HG03354 (cell line): Measurements from ENCODE around the gene NCAM1.

Experiments used
- ATAC-seq: cut with Tn5 transposase; IDR thresholded peaks from one replicate; pipeline ENCODE4 v1.9.1; 2021; ENCODE audit warnings: mild to moderate bottlenecking; ENCODE audit not compliant: unreplicated experiment, poor library complexity, severe bottlenecking

NCAM1 gene

DNA sequence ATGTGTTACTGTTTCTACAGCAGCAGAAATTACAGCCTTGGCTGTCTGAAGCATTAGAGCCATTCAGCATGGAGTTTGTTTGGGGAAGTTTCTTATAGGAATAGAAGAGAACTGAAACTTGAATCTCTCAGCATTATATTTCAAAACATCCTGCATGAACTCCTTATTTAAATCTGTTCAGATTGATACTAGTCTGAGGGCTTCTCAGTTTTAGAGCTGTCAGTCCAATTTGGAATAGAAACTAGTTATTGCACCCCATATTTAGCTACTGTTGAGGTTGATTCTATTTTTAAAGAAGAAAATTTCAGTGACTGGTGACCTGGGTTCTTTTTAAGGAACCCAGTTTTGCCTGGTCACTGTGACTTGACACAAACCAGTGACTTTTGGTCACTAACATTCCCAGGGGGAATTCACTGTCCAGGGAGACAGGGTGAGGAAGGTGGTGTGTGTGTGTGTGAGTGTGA, 227.2 kb downstream of the NCAM1 start:
- no peak for ATAC-seq

DNA sequence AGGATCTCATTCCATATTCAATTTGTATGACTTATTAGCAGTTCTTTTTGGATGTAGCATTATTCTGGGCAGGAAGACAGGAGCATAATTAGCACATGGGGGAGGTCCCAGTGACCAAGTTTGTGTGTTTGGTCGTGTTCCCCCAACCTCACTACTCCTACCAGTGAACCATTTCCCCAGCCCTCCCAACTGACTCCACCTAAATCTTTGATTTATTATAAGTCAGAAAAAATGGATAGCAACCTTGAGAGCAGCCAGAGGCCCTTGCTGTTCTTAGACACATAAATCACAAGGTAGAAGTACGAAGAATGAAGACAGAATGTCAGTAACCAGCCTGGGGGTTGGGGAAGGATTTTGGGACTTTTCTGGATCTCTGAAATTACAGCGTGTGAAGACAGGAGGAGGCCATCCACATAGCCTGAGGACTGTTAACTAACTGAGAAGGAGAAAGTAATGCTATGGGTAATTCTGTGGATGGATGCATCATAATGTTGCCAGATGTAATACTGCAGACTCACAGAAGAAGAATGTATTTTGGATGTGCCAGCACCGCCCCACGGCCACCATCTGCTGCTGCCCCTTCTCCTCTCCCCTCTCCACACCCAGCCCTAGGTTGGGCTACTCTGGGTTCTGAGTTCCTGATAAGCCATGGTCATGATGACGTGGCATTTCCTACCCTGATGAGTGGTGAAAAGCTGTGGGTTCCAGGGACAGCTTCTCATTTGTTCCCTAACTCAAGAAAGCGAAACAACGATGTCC, 228.9 kb downstream of the NCAM1 start:
- ATAC-seq, result no peak

DNA sequence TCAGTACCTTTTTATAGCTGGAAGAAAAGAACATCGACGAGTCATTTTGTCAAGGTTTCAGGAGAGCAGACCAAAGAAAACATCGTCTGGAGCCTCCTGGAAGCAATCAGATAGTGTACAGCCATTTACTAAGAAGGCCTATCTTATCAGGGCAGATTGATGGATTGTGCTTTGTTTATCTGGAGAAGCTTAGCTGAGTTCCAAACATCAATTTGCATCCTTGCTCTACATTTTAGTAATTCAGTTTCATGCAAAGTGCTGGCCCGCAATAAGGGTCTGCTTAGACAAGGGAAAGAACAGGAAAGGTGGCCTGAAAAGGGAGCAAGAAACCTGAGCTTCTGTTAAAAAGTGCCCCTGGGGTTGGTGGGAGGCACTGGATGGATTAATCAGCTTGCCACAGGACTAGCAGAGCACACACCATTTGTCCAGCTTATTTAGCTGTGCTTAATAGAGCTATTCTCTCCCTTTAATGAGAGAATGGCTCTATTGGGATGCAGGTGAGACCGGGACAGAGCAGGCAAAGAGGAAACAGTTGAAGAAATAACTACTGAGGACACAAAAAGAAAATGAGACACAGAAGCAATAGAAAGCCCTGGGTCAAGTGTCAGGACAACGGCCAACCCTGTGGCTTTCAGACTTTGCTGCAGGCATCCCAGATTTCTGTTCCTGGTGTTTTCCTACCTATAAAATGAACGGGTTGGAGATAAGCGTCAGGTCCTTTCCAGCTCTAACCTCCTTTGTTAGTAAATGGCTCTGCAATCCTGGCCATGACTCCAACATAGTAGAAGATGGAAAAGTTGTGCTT, 231.1 kb downstream of the NCAM1 start:
- no peak for ATAC-seq

DNA sequence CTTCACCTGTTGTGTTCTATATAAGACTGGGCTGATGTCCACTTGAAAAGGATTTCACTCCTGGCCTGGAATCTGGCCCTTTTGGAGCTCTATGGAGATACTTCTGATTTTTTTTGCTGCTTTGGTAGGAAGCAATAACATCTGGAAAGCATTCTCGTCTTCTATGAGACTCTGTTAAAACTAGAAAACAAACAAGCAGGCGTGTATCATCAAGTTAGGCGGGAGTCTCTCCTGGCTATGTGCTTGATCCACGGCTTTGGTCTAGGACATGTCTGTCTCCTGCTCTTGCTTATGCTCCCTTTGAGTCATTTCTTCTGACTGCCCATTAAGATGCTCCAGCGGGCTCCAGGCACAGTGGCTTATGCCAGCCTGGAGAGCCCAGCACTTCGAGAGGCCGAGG, 231.8 kb downstream of the NCAM1 start:
- no peak for ATAC-seq

DNA sequence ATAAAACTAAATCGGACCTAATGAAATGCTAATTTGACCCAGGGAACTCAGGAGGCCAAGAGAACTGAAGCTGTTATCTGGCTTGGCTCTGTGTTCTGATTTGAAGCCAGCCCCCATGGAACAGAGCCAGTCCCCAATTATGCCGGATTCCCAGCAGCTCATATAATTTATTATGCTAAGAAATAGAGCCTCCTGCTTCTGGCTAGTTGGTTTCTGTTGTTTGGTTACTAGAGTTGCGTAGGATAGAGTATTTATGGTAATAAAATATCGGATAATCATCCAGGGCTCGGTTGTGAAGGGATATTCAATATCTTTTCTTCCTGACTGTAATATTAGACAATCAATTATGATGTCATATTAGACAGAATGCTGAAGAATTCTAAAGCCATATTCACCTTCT, 232.7 kb downstream of the NCAM1 start:
- ATAC-seq, result no peak

DNA sequence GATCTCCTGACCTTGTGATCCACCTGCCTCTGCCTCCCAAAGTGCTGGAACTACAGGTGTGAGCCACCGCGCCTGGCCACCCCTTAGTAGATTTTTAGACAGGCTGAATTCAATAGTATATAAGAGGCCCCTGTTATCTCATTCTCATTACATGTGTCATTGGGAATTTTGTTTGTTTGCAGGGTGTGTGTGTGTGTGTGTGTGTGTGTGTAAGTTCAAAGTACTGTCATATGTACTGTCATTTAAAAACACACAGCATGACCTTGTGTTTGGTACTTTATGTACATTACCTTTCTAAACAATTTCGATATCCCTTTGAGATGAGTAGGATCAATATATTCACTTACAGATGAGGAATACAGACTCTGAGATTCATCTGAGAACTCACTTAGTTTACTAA, 234.5 kb downstream of the NCAM1 start:
- ATAC-seq, result no peak

DNA sequence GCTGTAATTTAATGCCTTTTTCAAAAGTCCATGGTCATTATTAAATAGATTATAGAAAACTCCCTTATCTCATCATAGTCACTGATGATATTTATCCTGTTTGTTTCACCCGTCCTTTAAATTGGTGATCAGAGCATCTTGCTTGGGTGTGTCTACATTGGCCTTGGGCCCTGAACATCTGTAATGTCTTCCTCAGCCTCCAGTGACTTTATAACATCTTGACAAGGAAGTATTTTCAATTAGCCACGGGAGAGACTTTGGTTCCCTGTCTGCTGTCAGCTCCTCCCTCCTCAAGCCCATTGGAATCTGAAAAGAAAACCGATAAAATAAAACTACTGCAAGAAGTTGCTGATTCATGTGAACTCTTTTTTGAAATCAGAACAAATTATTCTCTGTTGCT, 236.2 kb downstream of the NCAM1 start:
- ATAC-seq, result no peak

DNA sequence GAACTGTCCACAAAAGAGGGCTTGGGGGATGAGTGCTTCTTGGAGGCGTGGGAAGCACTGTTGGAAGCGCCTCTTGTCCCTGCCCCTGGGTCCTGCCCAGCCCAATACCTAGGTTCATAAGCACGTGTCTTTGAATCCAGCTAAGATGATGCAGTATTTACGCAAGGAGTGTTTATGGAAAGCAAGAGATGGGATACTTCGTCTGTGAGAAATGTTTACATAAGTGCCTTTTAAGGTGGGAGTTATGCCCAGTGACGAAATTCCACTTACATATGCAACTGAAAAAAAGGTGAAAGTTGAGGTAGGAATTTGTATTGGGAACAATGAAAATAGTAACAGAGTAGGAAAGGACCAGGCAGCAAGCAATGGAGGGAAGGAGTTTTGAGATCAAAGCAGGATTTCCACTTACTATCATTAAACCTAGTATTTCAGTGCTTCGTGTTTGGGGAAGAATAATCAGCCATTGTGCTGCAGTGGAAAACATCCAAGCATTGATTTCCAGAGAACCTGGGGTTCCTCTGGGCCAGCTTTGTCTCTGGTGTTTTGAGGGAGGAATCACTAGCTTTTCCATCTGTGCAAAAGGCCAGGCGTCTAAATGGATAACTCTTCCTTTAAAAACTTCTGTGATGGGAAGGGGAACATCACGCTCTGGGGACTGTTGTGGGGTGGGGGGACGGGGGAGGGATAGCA, 237.9 kb downstream of the NCAM1 start:
- no peak for ATAC-seq

DNA sequence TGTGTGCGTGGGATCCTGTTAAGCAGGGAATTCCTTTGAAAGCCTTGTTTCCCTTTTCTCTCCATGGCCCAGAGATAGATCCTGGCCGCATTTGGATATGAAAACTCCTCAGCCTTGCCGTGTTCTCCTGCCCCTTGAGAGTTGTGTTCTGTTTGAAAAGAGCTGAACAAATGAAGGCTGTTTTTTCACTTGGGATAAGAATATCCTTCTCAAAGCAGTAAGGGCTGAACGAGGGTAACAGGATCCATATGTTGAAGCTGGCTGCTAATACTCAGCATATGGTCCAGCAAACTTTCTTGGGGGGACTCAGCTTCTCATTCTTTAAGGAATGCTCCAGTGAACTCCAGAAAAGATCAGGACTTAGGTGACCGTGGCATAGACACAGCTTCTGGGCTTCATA, 238.6 kb downstream of the NCAM1 start:
- no peak for ATAC-seq

DNA sequence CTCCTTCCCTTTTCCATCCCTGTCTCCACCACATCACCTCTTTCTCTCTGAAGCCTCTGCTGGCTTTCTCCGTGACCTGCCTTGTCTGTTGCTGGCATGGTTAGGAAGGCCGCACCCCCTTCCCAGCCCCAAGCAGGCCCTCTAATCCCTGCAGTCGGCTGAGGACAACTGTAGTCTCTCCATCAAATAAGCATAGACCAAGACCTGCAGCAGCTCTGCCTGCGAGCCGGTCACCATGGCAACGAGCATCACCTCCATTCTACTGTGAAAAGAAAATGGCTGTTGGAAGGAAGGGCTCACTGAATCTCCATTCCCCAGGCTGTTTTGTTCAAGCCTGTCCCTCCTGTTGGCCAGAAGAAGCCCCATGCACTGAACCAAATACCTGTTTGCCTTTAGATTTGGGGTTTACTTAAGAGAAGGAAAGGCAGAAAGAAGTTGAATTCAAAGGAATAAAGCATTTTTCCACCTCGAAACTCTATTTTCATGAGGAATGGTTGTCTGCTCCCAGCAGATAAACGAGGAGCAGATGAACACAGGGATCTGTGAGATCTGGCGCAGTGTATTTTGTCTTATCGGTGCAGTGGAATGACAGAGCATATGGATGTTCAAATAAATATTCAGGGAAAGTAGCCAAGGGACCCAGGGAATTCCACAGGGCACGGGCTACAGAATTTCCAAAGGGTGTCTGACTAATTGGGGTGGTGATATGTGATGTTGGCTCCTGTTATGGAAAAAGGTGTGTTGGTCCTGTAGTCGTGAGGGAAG, 240.0 kb downstream of the NCAM1 start:
- ATAC-seq, result no peak

DNA sequence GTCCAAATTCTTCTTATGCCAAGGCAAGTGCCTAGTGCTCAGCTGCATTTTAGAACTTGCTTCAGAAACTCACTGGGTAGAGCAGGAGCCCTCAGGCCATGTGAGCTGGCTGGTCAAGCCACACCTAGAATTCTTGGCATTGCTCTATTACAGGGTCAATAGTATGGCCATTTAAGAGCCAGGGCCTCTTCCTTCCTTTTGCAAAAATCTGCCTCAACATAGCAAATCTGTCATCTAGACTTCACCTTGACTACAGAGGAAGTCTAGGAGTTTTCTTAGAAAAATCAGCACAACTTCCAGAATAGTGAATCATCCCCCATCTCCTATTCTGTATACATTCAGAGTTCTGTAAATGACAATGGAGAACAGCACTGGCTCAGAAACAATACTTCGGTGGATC, 241.2 kb downstream of the NCAM1 start:
- no peak for ATAC-seq

DNA sequence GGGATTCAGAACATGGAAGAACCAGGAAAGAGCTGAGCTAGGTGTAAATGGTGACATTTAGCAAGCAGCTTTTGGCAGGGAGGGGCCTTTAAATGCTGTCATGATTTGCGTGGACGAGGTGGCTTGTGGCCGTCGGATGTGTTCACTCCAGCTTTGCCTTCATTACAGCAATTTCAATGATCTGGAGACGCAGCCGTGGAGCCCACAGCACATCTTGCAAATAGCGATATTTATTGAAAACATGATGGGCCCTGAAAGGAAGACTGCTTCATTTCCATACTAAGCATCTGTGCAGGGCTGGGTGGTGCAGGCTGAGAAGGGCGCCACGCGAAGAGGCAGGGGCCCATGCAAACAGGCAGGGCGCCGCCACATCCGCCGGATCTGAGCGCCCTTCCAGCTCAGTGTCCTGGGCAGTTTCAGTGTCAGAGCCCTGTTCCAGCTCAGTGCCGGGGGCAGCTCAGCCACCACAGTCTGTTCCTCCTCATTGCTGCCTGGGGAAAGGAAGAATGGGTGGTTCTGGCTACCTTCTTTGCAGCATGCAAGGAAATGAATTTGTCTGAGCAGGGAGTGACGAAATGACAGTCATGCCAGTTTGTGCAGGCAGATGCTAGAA, 242.0 kb downstream of the NCAM1 start:
- ATAC-seq, result no peak

DNA sequence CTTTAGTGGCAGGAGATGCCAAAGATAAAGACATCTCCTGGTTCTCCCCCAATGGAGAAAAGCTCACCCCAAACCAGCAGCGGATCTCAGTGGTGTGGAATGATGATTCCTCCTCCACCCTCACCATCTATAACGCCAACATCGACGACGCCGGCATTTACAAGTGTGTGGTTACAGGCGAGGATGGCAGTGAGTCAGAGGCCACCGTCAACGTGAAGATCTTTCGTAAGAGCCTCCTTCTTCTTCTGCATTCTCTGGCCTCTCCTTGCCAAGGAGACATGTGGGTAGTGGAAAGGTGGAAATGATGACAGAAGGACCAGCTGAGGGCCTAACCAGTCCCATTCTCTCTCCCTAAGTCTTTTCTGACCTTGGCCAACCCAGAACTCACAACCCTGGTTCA, 243.1 kb downstream of the NCAM1 start:
- ATAC-seq, result no peak

DNA sequence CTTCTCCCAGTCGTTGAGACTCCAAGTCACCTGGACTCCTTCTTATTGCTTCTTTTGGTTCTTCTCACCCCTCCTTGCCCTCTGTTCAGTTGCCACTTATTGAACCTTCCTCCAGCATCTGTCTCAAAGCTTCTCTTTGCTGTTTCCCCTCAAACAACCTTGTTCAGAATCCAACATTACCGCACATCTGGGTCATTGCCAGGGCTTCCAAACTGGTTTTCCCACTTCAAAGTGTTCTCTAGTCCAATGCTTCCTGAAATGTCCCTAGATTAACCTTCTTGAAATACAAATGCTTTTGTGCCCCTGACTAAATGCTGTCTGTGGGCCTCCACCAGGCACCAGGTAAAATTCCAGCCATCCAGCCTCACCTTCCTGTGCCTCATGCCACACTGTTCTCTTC, 252.3 kb downstream of the NCAM1 start:
- no peak for ATAC-seq

DNA sequence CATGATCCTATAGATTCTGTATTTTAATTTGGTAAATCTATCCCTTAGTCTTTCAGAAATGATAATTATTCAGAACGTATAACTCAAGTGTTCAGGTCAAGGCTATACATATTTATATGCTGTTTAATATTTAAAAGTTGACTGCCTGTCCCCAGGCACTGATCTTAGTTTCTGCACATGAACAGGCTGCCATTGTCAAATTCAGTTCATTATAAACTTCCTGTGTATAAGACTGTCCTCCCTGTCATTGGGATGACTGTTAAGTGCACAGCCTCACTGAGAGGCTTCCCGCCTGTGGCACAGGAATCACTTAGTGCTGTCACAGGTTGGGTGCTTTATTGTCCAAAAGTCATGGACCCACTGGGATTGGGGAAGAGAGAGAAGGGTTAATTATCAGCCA, 261.0 kb downstream of the NCAM1 start:
- no peak for ATAC-seq

DNA sequence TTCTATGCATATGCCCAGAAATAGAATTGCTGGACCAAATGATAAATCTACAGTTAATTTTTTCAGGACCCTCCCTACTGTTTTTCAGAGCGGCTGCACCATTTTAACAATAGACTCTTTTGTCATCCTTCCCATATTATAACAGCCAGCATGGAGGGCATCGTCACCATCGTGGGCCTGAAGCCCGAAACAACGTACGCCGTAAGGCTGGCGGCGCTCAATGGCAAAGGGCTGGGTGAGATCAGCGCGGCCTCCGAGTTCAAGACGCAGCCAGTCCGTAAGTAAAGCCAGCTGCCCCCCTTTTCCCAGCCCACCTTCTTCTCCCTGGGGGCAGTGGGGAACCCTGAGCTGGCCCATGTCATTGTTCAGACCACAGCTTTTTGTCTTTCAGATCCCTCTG, 273.7 kb downstream of the NCAM1 start:
- ATAC-seq, result no peak

DNA sequence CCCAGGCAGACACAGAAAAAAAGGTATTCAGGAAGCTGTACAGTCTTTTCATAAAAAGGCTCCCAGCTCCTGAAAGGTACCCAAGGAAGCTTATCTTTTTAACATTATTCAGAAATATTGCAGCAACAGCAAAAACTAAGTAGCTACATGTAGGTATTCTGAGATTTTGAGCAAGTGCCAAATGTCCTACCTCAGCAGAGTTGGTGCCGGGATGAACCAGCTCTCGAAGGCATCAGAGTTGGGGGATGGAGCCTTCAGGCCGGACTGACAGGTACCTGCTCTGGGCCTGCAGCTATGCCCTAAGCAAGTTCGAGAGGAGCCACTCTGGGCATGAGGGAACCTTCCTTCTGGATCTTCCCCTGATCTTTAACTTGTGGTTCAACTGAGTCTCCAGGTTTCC, 276.0 kb downstream of the NCAM1 start:
- no peak for ATAC-seq

DNA sequence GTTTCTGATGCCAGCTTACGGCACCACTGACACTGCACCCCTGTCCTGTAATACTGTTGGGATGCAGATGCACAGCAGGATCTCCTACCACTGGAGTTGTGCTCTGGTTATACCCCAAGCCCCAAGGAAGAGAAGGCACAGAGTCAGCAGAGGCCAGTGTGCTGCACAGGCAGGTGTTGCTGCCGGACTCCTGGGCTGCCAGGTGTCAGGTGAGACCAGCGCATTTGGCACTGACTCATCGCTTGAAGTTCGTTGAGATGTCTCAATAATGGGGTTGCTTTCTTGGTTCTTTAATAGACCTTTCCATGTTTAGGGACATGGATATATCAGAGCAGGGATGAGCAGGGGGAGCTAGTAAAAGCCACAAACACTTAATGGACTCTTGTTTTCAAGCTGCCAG, 277.5 kb downstream of the NCAM1 start:
- ATAC-seq, result no peak

DNA sequence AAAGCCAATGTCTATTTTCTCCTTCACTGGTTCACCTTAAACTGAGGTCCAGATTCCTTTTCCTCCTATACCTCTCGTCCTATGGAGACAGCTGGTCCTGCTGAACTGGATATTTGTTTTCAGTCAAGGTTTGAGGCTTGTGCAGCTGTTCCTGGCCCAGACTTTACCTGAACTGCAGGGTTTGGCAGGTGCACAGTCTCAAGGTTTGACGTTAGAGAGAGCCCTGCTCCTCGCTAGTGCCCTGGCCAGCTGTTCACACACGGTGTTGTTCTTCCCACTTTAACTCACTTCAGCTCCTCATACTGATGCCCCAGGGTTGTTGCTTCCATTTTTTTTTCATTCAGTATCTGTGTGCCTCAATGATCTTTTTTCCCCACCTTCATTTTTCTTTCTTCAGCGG, 279.2 kb downstream of the NCAM1 start:
- ATAC-seq, result no peak
